ENCODE results near the gene HMGA1. TPM values are rescaled to one million over a fixed set of nuclear protein-coding genes. Genes with fewer than 3 reads are reported as not detected.
A peak's percentile ranks its signal among the peaks of the same experiment; 100 is the strongest.
"Not testable (repeated sequence)": the region's sequence is repeated elsewhere in the genome, so short reads cannot be mapped to it uniquely, and the experiment has no call there.

HMGA1 gene
- total RNA-seq, 6 experiments from 2014 or later, result 7.9 to 23.6 (median 14.8) TPM

DNA sequence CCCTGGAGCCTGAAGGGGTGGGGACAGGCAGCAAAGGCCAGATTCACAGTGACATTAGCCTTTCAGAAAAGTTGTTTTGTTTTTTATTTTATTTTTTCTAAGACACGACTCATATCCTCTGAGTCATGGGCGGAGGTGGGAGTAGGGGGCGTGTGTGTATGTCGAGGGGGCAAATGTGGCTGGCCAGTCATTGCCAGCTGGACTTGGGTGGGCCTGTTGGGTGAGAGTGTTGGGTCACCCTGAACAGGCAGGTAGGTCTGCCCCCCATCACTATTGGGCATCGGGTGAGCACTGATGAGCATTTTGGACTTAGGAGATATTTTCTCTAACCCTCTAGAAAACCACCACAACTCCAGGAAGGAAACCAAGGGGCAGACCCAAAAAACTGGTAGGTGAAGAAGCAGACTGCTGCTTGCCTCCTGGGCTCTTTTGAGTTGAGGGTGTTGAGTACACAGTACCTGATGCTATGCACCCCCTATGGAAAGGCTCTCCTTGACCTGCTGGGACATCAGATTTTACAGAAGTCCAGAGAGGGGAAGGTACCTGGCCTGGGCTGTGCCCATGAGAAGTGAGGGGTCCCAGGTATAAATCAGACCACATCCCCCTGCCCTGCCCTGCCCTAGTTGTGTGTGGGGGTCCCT, 6.6 kb downstream of the HMGA1 start:
- no peaks in the 10 kb centered on the region for H3K9me3 ChIP-seq
- H3K36me3 ChIP-seq, result no peaks in the 10 kb centered on the region
- TF ChIP-seq, protein P1, sequence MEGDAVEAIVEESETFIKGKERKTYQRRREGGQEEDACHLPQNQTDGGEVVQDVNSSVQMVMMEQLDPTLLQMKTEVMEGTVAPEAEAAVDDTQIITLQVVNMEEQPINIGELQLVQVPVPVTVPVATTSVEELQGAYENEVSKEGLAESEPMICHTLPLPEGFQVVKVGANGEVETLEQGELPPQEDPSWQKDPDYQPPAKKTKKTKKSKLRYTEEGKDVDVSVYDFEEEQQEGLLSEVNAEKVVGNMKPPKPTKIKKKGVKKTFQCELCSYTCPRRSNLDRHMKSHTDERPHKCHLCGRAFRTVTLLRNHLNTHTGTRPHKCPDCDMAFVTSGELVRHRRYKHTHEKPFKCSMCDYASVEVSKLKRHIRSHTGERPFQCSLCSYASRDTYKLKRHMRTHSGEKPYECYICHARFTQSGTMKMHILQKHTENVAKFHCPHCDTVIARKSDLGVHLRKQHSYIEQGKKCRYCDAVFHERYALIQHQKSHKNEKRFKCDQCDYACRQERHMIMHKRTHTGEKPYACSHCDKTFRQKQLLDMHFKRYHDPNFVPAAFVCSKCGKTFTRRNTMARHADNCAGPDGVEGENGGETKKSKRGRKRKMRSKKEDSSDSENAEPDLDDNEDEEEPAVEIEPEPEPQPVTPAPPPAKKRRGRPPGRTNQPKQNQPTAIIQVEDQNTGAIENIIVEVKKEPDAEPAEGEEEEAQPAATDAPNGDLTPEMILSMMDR (IDR thresholded peaks at IDR 0.05), result no peak
- TF ChIP-seq POLR2A (IDR thresholded peaks at IDR 0.05), result no peak
- DNase-seq, result peak in 2 of 3 donors; percentile 33 to 39
- H3K27me3 ChIP-seq, result no peaks in the 10 kb centered on the region
- ATAC-seq, result no peak
- H3K27ac ChIP-seq, result no peak overlapping the region
- H3K4me1 ChIP-seq, result peaks cover 0 to 4% (median 0%) of the 10 kb centered on the region in 4 donors
- intact Hi-C loops (cut with DNase I), result loop anchor here in 1 of 2 donors (10.0 kb wide), 1 partner anchor 172 kb away; no protein-coding TSS in a partner anchor
- no peak overlapping the region for H3K4me3 ChIP-seq
- 33% methylated on average over 1 of the region's 5 CpGs for WGBS (ENCODE audit: insufficient coverage, low coverage, low lambda C conversion rate, missing lambda C conversion rate)

- peak in 1 of 4 donors; percentile 40 for ATAC-seq
- H3K36me3 ChIP-seq, result no peaks in the 10 kb centered on the region
- intact Hi-C loops (cut with DNase I), result loop anchor here in 1 of 2 donors (10.0 kb wide), 1 partner anchor 171 kb away; no protein-coding TSS in a partner anchor
These were observed 7.5 kb downstream of the HMGA1 start for GRCh38 chr6:34243901-34244884.

GRCh38 chr6:34245032-34245760, 8.5 kb downstream of the HMGA1 start:
- intact Hi-C loops (cut with DNase I), result loop anchor here (5.0 to 10.0 kb wide), 2 partner anchors 170 to 172 kb away; no protein-coding TSS in a partner anchor
- H3K4me1 ChIP-seq, result peaks cover 0 to 12% (median 0%) of the 10 kb centered on the region in 4 donors
- DNase-seq, result peak in 1 of 3 donors; percentile 23
- 50% methylated on average over 4 of the region's 13 CpGs for WGBS (ENCODE audit: insufficient coverage, low coverage, low lambda C conversion rate, missing lambda C conversion rate)
- H3K9me3 ChIP-seq, H3K27ac ChIP-seq, H3K4me3 ChIP-seq, H3K36me3 ChIP-seq, ATAC-seq, H3K27me3 ChIP-seq: not testable (repeated sequence)

More at GRCh38 chr6:34243901-34244884, 7.5 kb downstream of the HMGA1 start:
- H3K27ac ChIP-seq, result no peak overlapping the region
- DNase-seq, result peak; percentile 46 to 75 (median 57)
- no peaks in the 10 kb centered on the region for H3K9me3 ChIP-seq
- TF ChIP-seq POLR2A (IDR thresholded peaks at IDR 0.05), result no peak
- 5% methylated on average over 4 of the region's 19 CpGs for WGBS (ENCODE audit: insufficient coverage, low coverage, low lambda C conversion rate, missing lambda C conversion rate)
- no peak overlapping the region for H3K4me3 ChIP-seq
- peaks cover 0 to 6% (median 0%) of the 10 kb centered on the region in 4 donors for H3K4me1 ChIP-seq
- H3K27me3 ChIP-seq, result no peaks in the 10 kb centered on the region

DNA sequence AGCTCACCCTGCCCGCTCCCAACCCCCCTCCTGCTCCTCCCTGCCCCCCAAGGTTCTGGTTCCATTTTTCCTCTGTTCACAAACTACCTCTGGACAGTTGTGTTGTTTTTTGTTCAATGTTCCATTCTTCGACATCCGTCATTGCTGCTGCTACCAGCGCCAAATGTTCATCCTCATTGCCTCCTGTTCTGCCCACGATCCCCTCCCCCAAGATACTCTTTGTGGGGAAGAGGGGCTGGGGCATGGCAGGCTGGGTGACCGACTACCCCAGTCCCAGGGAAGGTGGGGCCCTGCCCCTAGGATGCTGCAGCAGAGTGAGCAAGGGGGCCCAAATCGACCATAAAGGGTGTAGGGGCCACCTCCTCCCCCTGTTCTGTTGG, 9.1 kb downstream of the HMGA1 start:
- DNase-seq, result peak in 1 of 3 donors; percentile 10
- not testable (repeated sequence) for H3K36me3 ChIP-seq, H3K27me3 ChIP-seq, H3K27ac ChIP-seq, H3K9me3 ChIP-seq, ATAC-seq, H3K4me3 ChIP-seq
- WGBS (ENCODE audit: insufficient coverage, low coverage, low lambda C conversion rate, missing lambda C conversion rate), result 73% methylated on average over 7 of the region's 7 CpGs
- intact Hi-C loops (cut with DNase I), result loop anchor here (5.0 to 10.0 kb wide), 2 partner anchors 169 to 172 kb away; no protein-coding TSS in a partner anchor
- H3K4me1 ChIP-seq, result peaks cover 0 to 12% (median 0%) of the 10 kb centered on the region in 4 donors

DNA sequence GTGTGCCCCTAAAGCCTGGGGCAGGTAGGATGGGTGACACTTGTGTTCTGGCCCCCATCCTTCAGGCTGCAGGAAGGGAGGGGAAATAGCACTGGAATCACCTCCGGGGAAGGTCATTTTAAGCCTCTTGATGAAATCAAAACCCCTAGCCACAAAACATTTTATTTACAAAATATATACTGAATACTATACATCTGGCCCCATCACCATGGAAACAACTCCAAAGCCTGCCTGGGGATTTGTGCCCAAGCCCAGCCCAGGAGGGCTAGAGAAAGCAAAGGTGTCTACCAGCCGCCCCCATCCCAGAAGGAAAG, 9.5 kb downstream of the HMGA1 start:
- Histone ChIP-seq H3K27ac (no peak overlapping the region), H3K4me3 (no peak overlapping the region), H3K27me3 (no peaks in the 10 kb centered on the region), H3K36me3 (no peaks in the 10 kb centered on the region), H3K4me1 (peaks cover 0 to 12% (median 0%) of the 10 kb centered on the region in 4 donors), H3K9me3 (no peaks in the 10 kb centered on the region)
- WGBS (ENCODE audit: insufficient coverage, low coverage, low lambda C conversion rate, missing lambda C conversion rate), result 55% methylated on average over 1 of the region's 2 CpGs
- DNase-seq (peak in 1 of 3 donors; percentile 41), ATAC-seq (no peak)
- intact Hi-C loops (cut with DNase I), result loop anchor here (5.0 to 10.0 kb wide), 2 partner anchors 169 to 171 kb away; no protein-coding TSS in a partner anchor
- TF ChIP-seq, protein P1 (IDR thresholded peaks at IDR 0.05), result no peak
- TF ChIP-seq POLR2A (IDR thresholded peaks at IDR 0.05), result no peak

Measured in right lobe of liver (tissue), 6 donors.